Nephron (organoid): ENCODE measurements around the gene C2orf72.
"Not testable (repeated sequence)": the region's sequence is repeated elsewhere in the genome, so short reads cannot be mapped to it uniquely, and the experiment has no call there.

Experiments
- H3K27ac Mint-ChIP-seq, 3 experiments: 2 replicates each; pipeline ENCODE4 v1.8.0; 2020; ENCODE audit warnings: mixed read lengths in 3 of 3, mild to moderate bottlenecking in 2 of 3, moderate library complexity in 1 of 3
- H3K27me3 Mint-ChIP-seq: 2 replicates; pipeline ENCODE4 v1.8.0; 2021; ENCODE audit warnings: low read depth, mild to moderate bottlenecking, moderate library complexity, mixed read lengths
- H3K36me3 Mint-ChIP-seq: 2 replicates; pipeline ENCODE4 v1.8.0; 2020; ENCODE audit warnings: low read depth, mixed read lengths
- H3K4me1 Mint-ChIP-seq: 2 replicates; pipeline ENCODE4 v1.8.0; 2020; ENCODE audit warnings: mixed read lengths
- H3K4me3 Mint-ChIP-seq, 3 experiments: 2 replicates each; pipeline ENCODE4 v1.8.0; 2020; ENCODE audit warnings: mild to moderate bottlenecking in 3 of 3, mixed read lengths in 3 of 3, moderate library complexity in 2 of 3
- H3K9me3 Mint-ChIP-seq: 2 replicates; pipeline ENCODE4 v1.8.0; 2020; ENCODE audit warnings: mixed read lengths
- CTCF ChIP-seq, 3 experiments: fragments of 200-600 bp; sonication (generic); IDR thresholded peaks; one replicate each; pipeline ENCODE4 v1.5.0; 2021; ENCODE audit warnings: antibody characterized with exemption in 3 of 3; ENCODE audit not compliant: unreplicated experiment in 3 of 3

The C2orf72 gene

GRCh38 chr2:231063347-231063746 is 26.0 kb downstream of the C2orf72 start:
- peaks cover 57% of the 10 kb centered on the region for H3K36me3 Mint-ChIP-seq
- no peak for TF ChIP-seq CTCF (IDR thresholded peaks at IDR 0.05; ENCODE audit: unreplicated experiment in 3 of 3)
- no peaks in the 10 kb centered on the region for H3K27me3 Mint-ChIP-seq
- H3K9me3 Mint-ChIP-seq: no peaks in the 10 kb centered on the region
- no peak overlapping the region for H3K4me3 Mint-ChIP-seq
- no peak overlapping the region for H3K27ac Mint-ChIP-seq
- peaks cover 19% of the 10 kb centered on the region for H3K4me1 Mint-ChIP-seq

- no peak overlapping the region for H3K4me3 Mint-ChIP-seq
- H3K36me3 Mint-ChIP-seq: peaks cover 67% of the 10 kb centered on the region
- no peak overlapping the region for H3K27ac Mint-ChIP-seq
- no peaks in the 10 kb centered on the region for H3K4me1 Mint-ChIP-seq
- H3K9me3 Mint-ChIP-seq: no peaks in the 10 kb centered on the region
- H3K27me3 Mint-ChIP-seq: no peaks in the 10 kb centered on the region
- no peak for TF ChIP-seq CTCF (IDR thresholded peaks at IDR 0.05; ENCODE audit: unreplicated experiment in 3 of 3)
These were observed 28.6 kb downstream of the C2orf72 start for GRCh38 chr2:231065966-231066365.

- not testable (repeated sequence) for H3K27ac Mint-ChIP-seq, H3K27me3 Mint-ChIP-seq
- peaks cover 64% of the 10 kb centered on the region for H3K36me3 Mint-ChIP-seq
These were observed 30.2 kb downstream of the C2orf72 start for GRCh38 chr2:231067531-231067930.

GRCh38 chr2:231068525-231069222 is 31.4 kb downstream of the C2orf72 start:
- no peak overlapping the region for H3K27ac Mint-ChIP-seq
- TF ChIP-seq CTCF (IDR thresholded peaks at IDR 0.05; ENCODE audit: unreplicated experiment in 3 of 3): no peak
- H3K9me3 Mint-ChIP-seq: no peaks in the 10 kb centered on the region
- H3K4me3 Mint-ChIP-seq: no peak overlapping the region
- H3K4me1 Mint-ChIP-seq: no peaks in the 10 kb centered on the region
- H3K36me3 Mint-ChIP-seq: peaks cover 57% of the 10 kb centered on the region
- H3K27me3 Mint-ChIP-seq: no peaks in the 10 kb centered on the region

More at GRCh38 chr2:231067531-231067930, 30.2 kb downstream of the C2orf72 start:
- not testable (repeated sequence) for H3K4me1 Mint-ChIP-seq, H3K9me3 Mint-ChIP-seq, H3K4me3 Mint-ChIP-seq

GRCh38 chr2:231069379-231070054 is 32.2 kb downstream of the C2orf72 start:
- no peak overlapping the region for H3K4me3 Mint-ChIP-seq
- no peaks in the 10 kb centered on the region for H3K4me1 Mint-ChIP-seq
- peaks cover 57% of the 10 kb centered on the region for H3K36me3 Mint-ChIP-seq

GRCh38 chr2:231084565-231084964 is 47.2 kb downstream of the C2orf72 start:
- TF ChIP-seq CTCF (IDR thresholded peaks at IDR 0.05; ENCODE audit: unreplicated experiment in 3 of 3): no peak
- Mint-ChIP-seq H3K4me3 (no peak overlapping the region), H3K4me1 (no peaks in the 10 kb centered on the region), H3K27me3 (no peaks in the 10 kb centered on the region), H3K36me3 (peaks cover 67% of the 10 kb centered on the region), H3K9me3 (no peaks in the 10 kb centered on the region), H3K27ac (no peak overlapping the region)

More at GRCh38 chr2:231069379-231070054, 32.2 kb downstream of the C2orf72 start:
- Mint-ChIP-seq H3K9me3 (no peaks in the 10 kb centered on the region), H3K27me3 (no peaks in the 10 kb centered on the region), H3K27ac (no peak overlapping the region)
- TF ChIP-seq CTCF (IDR thresholded peaks at IDR 0.05; ENCODE audit: unreplicated experiment in 3 of 3): no peak
